ENCODE measurements around the gene RIPOR3. TPM values are rescaled to one million over a fixed set of nuclear protein-coding genes. Genes with fewer than 3 reads are reported as not detected.

The RIPOR3 gene
- total RNA-seq, 1 donor from 2014 or later: 15.1 TPM

- Histone ChIP-seq H3K27ac (no peak overlapping the region), H3K27me3 (no peaks in the 10 kb centered on the region), H3K36me3 (no peaks in the 10 kb centered on the region), H3K9me3 (no peaks in the 10 kb centered on the region), H3K4me3 (no peak overlapping the region), H3K4me1 (peaks cover 0 to 7% of the 10 kb centered on the region in 2 donors)
- intact Hi-C loops (cut with DNase I): no loop called here
- no peak for DNase-seq (ENCODE audit: low spot score in 2 of 2)
- TF ChIP-seq CTCF (IDR thresholded peaks at IDR 0.05): no peak
Measured at GRCh38 chr20:50688256-50688975, 2.9 kb downstream of the RIPOR3 start.

- Histone ChIP-seq H3K27ac (no peak overlapping the region), H3K4me3 (no peak overlapping the region), H3K36me3 (no peaks in the 10 kb centered on the region), H3K27me3 (no peaks in the 10 kb centered on the region), H3K4me1 (peaks cover 0 to 7% of the 10 kb centered on the region in 2 donors), H3K9me3 (no peaks in the 10 kb centered on the region)
- no peak for DNase-seq (ENCODE audit: low spot score in 2 of 2)
- no peak for TF ChIP-seq CTCF (IDR thresholded peaks at IDR 0.05)
- intact Hi-C loops (cut with DNase I): no loop called here
Measured at GRCh38 chr20:50686821-50687220, 4.5 kb downstream of the RIPOR3 start.

GRCh38 chr20:50683570-50683969 is 7.8 kb downstream of the RIPOR3 start:
- Histone ChIP-seq H3K27me3 (no peaks in the 10 kb centered on the region), H3K27ac (no peak overlapping the region), H3K9me3 (no peaks in the 10 kb centered on the region), H3K36me3 (no peaks in the 10 kb centered on the region), H3K4me3 (no peak overlapping the region), H3K4me1 (no peaks in the 10 kb centered on the region)
- intact Hi-C loops (cut with DNase I): no loop called here
- TF ChIP-seq CTCF (IDR thresholded peaks at IDR 0.05): no peak
- no peak for DNase-seq (ENCODE audit: low spot score in 2 of 2)

GRCh38 chr20:50682947-50683530 is 8.3 kb downstream of the RIPOR3 start:
- Histone ChIP-seq H3K36me3 (no peaks in the 10 kb centered on the region), H3K27me3 (no peaks in the 10 kb centered on the region), H3K9me3 (no peaks in the 10 kb centered on the region), H3K4me1 (no peaks in the 10 kb centered on the region), H3K27ac (no peak overlapping the region), H3K4me3 (no peak overlapping the region)
- intact Hi-C loops (cut with DNase I): no loop called here
- no peak for TF ChIP-seq CTCF (IDR thresholded peaks at IDR 0.05)
- DNase-seq (ENCODE audit: low spot score in 2 of 2): no peak

- no peaks in the 10 kb centered on the region for H3K36me3 ChIP-seq
- no peaks in the 10 kb centered on the region for H3K4me1 ChIP-seq
- no peak for DNase-seq (ENCODE audit: low spot score in 2 of 2)
- H3K4me3 ChIP-seq: no peak overlapping the region
- no peaks in the 10 kb centered on the region for H3K9me3 ChIP-seq
- H3K27ac ChIP-seq: no peak overlapping the region
- H3K27me3 ChIP-seq: no peaks in the 10 kb centered on the region
- no peak for TF ChIP-seq CTCF (IDR thresholded peaks at IDR 0.05)
- intact Hi-C loops (cut with DNase I): no loop called here
Measured at GRCh38 chr20:50682065-50682464, 9.3 kb downstream of the RIPOR3 start.
